ENCODE data around the gene SST.
A peak's percentile ranks its signal among the peaks of the same experiment; 100 is the strongest.
"Not testable (repeated sequence)": the region's sequence is repeated elsewhere in the genome, so short reads cannot be mapped to it uniquely, and the experiment has no call there.

The SST gene

GRCh38 chr3:187684444-187684843 is 14.2 kb upstream of the SST start:
- no peak for DNase-seq (ENCODE audit: low read depth in 2 of 2)

DNA sequence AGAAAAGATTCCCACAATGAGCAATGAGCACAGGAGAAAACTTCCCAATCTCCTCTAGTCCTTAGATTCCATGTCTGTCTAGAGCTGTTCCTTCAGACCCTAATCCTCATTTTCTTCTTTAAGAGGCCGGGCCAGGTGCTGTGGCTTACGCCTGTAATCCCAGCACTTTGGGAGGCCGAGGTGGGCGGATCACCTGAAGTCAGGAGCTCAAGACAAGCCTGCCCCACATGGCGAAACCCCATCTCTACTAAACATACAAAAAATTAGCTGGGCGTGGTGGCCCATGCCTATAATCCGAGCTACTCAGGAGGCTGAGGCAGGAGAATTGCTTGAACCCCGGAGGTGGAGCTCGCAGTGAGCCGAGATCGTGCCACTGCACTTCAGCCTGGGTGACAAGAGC is 11.6 kb upstream of the SST start:
- DNase-seq (ENCODE audit: low read depth in 2 of 2), result not testable (repeated sequence)

GRCh38 chr3:187679638-187680396 is 9.6 kb upstream of the SST start:
- peak; percentile 43 to 59 for DNase-seq (ENCODE audit: low read depth in 2 of 2)

- no peak for DNase-seq (ENCODE audit: low read depth in 2 of 2)
These were observed 8.6 kb upstream of the SST start for GRCh38 chr3:187678726-187679268.

DNA sequence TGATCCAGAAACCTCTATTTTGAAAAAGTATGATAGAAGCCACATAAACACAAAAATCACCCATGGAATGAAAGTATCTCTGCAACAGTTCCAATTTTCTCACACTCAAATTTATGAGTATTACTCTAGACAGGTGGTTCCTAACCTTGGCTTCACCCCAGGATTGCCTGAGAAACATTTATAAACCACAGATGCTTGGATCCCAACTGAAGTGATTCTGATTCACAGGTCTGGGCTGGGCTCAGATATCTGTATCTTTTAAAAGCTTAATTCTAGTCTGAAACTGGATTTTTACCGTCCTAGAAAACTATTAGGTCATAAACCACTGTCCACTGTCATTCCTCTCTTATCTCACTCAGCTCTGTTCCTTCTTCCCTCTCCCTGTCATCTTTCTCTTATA is 7.4 kb upstream of the SST start:
- DNase-seq (ENCODE audit: low read depth in 2 of 2), result no peak

DNA sequence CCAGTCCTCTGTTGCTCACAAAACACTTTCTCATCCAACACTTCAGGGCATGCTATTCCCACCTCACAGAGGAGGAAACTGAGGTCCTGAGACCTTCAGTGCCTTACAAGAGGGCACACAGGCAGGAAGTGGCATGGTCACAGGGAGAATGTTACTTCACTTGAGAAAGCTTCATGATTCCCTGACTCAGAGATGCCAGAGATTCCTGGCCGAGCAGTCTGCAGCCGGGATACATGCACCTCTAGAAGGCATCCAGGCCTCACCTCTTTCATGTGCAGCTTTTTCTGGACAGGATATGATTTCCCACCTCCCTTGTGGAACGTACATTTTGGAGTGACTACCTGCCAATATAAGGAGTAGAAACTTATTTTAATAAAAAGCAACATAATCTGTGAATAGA is 2.8 kb upstream of the SST start:
- no peak for DNase-seq (ENCODE audit: low read depth in 2 of 2)

DNA sequence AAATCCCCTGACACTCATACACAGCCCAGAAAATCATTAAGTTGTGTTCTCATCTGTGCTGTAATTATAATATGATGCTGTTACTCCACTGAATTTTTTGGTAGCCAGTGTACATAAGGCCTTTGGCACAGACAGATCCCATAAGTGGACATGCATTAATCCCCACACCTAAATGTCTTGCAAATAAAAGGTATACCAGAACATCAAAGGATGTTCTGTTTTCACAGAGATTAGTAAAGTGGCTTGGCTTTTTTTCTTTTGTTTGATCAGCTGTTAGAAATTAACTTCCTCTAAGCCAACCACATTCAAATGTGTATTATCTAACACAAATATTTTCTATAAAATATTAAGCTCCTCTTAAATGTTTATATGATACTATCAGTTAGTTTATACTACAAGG is 2.7 kb downstream of the SST start:
- DNase-seq (ENCODE audit: low read depth in 2 of 2), result no peak

GRCh38 chr3:187665764-187666402 is 4.3 kb downstream of the SST start:
- no peak for DNase-seq (ENCODE audit: low read depth in 2 of 2)

DNA sequence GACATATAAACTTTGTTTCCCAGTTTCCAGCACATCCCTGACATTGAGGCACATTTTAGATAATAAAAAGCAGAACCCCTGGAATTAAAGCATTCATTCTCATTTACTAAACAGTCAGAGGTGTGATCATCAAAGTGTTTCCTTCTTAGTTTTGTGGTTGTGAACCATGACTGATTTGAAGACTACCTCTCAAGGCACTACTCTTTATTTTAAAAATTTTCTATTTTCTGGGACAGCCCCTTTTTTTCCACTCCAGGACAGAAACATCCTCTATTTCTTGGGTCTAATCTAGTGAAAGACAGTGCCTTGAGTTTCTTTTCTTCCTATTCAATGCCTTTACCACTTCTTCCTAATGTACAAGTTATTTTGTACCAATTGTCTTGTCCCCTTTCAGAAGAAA is 5.2 kb downstream of the SST start:
- no peak for DNase-seq (ENCODE audit: low read depth in 2 of 2)

GRCh38 chr3:187662848-187663409 is 7.3 kb downstream of the SST start:
- no peak for DNase-seq (ENCODE audit: low read depth in 2 of 2)

DNA sequence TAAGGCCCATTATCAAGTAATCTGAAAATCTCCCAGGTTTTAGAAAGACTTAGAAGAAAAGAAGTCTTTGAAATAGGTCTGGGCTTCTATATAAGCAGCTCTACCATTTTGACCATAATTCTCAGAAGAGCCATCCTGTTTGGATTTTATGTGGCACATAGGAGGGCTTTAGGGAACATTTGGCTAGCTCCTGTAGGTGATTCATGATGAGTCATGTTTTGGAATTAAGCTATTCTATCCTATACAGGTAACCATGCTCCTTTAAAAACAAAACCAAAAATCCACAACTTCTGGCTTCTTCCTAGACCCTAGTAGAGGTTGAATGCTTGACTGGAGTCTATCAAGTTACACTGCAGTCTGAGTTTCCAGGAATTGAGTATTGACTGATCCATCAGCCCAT is 8.9 kb downstream of the SST start:
- no peak for DNase-seq (ENCODE audit: low read depth in 2 of 2)

- DNase-seq (ENCODE audit: low read depth in 2 of 2), result no peak
These were observed 18.9 kb downstream of the SST start for GRCh38 chr3:187651282-187651681.

DNA sequence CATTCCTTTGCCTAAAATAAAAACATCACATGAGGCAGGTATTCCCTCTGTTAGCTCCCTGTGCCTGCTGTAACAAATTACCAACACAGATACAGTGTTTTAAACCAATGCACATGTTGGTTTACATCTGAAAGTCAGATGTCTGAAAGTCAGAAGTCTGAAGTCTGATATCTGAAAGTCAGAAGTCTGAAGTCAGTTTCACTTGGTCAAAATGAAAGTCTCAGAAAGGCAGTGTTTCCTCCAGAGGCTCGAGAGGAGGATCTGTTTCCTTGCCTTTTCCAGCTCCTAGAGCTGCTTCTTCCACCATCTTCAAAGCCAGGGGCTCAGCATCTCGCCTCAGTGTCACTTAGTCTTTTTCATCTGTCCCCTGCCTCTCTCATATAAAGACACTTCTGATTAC is 22.0 kb downstream of the SST start:
- DNase-seq (ENCODE audit: low read depth in 2 of 2), result no peak

DNA sequence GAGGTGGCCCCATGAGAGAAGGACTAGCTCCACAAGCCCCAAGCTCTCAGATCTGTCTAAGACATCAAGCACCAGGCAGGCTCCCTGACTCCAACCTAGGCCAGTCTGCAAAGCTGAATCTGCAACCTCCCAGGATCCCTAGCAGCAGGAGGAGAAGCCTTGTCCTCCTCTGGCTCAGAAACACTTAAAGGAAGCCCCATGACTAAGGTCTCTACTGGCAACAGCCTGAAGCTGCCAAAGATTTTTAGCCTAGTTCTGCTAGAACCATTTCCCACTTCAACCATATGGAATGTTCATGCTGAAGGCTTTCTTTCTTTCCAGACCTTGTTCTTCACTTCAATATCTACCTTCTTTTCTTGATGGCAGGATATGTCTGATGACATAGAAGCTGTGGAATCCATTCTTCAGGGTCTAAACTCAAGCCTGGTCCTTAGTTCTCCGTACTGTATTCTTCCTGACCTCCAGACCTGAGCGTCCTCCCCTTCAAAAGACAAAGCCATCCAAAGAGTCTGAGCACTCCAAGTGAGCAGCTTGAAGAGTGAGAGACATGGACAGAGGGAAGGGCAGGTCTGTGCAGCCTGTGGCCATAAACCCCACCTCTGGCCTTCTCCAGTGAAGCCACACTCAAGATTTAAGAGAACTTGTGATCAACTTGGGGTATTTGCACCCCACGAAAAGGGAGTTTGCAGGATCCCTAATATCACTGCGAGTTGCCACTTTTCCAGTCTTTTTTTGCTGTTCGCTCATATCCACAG is 23.1 kb downstream of the SST start:
- DNase-seq (ENCODE audit: low read depth in 2 of 2), result no peak

GRCh38 chr3:187645379-187645778 is 24.8 kb downstream of the SST start:
- not testable (repeated sequence) for DNase-seq (ENCODE audit: low read depth in 2 of 2)

- DNase-seq (ENCODE audit: low read depth in 2 of 2), result no peak
These were observed 27.3 kb downstream of the SST start for GRCh38 chr3:187642861-187643260.

DNA sequence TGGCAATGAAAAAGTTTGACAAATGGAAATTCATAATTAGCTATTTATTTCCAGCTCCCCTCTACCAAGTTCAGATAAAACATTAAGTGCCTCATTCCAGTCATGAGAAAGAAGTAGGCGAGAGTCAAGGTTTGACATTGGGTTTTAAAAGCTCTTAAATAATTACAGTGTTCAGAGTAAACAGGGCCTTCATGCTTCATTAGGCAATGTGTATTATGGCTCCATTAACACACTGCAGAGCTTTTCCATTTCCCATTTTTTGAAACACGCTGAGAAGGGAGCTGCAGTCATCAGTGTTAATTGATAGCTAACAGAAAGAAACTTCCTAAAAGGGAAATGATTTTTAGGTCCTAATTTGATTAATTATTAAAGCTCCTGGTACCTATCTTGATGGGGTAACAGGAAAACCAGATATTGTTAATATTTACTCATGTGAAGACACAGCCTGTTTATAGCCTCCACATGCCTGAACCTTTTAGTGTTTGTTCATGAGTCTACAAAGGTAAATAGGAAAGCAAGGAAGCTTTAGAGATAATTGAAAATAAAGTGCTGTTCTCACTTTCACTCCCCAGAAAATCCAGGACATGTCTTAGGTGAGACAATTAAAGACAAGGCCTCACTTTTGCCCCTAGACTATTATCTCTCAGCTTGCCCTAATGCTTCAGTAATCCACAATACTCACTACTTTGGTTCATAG is 28.7 kb downstream of the SST start:
- DNase-seq (ENCODE audit: low read depth in 2 of 2), result no peak

DNA sequence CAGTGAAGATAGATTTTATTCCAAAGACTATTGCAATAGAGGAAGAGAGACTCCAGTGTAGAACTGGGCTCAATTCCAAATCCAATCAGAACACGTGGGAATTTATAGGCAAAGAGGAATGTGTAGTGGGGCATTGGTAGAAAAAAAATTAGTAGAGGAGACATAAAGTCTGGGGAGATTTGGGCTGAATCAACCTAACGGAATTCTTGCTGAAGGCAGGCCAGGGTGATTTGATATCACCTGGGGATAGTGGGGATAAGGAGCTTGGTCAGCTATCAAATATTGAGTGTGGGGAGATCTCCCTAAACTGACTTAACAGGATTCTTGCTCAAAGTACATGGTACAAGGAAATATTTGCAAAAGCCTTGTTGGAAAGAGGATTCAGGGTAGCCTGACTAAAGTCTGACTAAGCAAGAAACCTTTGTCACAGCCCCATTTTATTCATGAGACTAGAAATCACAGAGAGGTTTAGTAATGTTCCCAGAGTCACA is 29.6 kb downstream of the SST start:
- no peak for DNase-seq (ENCODE audit: low read depth in 2 of 2)

- no peak for DNase-seq (ENCODE audit: low read depth in 2 of 2)
These were observed 30.1 kb downstream of the SST start for GRCh38 chr3:187639927-187640568.

- DNase-seq (ENCODE audit: low read depth in 2 of 2), result no peak
These were observed 33.7 kb downstream of the SST start for GRCh38 chr3:187636528-187636927.

- no peak for DNase-seq (ENCODE audit: low read depth in 2 of 2)
These were observed 39.8 kb downstream of the SST start for GRCh38 chr3:187630404-187630803.

Measured in stimulated activated CD8-positive, alpha-beta memory T cell treated with anti-CD3 and anti-CD28 coated beads, Interleukin-2, amount 100 ng/mL, for 48 hours (primary cell).